ENCODE data around the gene DYNC2H1. TPM values are rescaled to one million over a fixed set of nuclear protein-coding genes. Genes with fewer than 3 reads are reported as not detected.

DYNC2H1 gene
- polyA plus RNA-seq, 4 donors: 0.22 to 9.1 (median 2.4) TPM

DNA sequence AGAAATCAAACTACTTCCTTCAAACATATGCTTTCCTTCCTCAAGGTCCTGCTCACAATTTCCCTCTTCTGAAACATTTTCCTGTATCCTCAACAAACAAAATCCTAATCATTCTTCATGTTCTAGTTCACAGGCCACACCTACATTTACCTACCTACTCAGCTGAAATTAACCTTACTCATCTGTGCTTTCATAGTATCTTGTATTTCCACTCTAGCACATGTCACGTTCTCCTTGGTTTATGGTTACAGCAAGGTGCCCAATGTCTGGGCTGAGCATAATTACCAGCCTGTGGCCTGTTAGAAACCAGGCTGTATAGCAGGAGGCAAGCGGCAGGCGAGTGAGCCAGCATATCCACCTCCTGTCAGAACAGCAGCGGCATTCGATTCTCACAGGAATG is 30.5 kb upstream of the DYNC2H1 start:
- 94 to 98% (median 95%) methylated on average over 5 of the region's 5 CpGs for WGBS, 3 donors
- DNase-seq: no peak
- FAIRE-seq: no peak
- Histone ChIP-seq H3K4me3 (ENCODE audit: low read depth in 1 of 3, low read length in 3 of 3) (no peak overlapping the region), H3K27me3 (ENCODE audit: control insufficient read depth in 3 of 3, insufficient read depth in 3 of 3, low read length in 3 of 3) (no peaks in the 10 kb centered on the region), H3K4me1 (ENCODE audit: control insufficient read depth in 3 of 3, insufficient read depth in 2 of 3, low read depth in 1 of 3, low read length in 2 of 3) (no peaks in the 10 kb centered on the region), H3K36me3 (ENCODE audit: control insufficient read depth in 3 of 3, insufficient read depth in 2 of 3, low read depth in 1 of 3, low read length in 3 of 3) (peaks cover 0 to 27% (median 10%) of the 10 kb centered on the region in 3 donors), H3K27ac (ENCODE audit: low read depth in 1 of 3, low read length in 2 of 3) (no peak overlapping the region), H3K9me3 (ENCODE audit: control insufficient read depth in 2 of 2, insufficient read depth in 1 of 2, low read depth in 1 of 2, low read length in 1 of 2) (no peaks in the 10 kb centered on the region)

GRCh38 chr11:103079833-103080232 is 29.4 kb upstream of the DYNC2H1 start:
- H3K36me3 ChIP-seq (ENCODE audit: control insufficient read depth in 3 of 3, insufficient read depth in 2 of 3, low read depth in 1 of 3, low read length in 3 of 3): peaks cover 0 to 25% (median 10%) of the 10 kb centered on the region in 3 donors
- no peak for DNase-seq
- 47 to 68% (median 50%) methylated on average over 1 of the region's 1 CpG for WGBS, 3 donors
- no peak overlapping the region for H3K4me3 ChIP-seq (ENCODE audit: low read depth in 1 of 3, low read length in 3 of 3)
- no peaks in the 10 kb centered on the region for H3K27me3 ChIP-seq (ENCODE audit: control insufficient read depth in 3 of 3, insufficient read depth in 3 of 3, low read length in 3 of 3)
- no peaks in the 10 kb centered on the region for H3K4me1 ChIP-seq (ENCODE audit: control insufficient read depth in 3 of 3, insufficient read depth in 2 of 3, low read depth in 1 of 3, low read length in 2 of 3)
- no peaks in the 10 kb centered on the region for H3K9me3 ChIP-seq (ENCODE audit: control insufficient read depth in 2 of 2, insufficient read depth in 1 of 2, low read depth in 1 of 2, low read length in 1 of 2)
- H3K27ac ChIP-seq (ENCODE audit: low read depth in 1 of 3, low read length in 2 of 3): no peak overlapping the region
- FAIRE-seq: no peak

GRCh38 chr11:103085758-103086365 is 23.4 kb upstream of the DYNC2H1 start:
- H3K27ac ChIP-seq (ENCODE audit: low read depth in 1 of 3, low read length in 2 of 3): no peak overlapping the region
- H3K36me3 ChIP-seq (ENCODE audit: control insufficient read depth in 3 of 3, insufficient read depth in 2 of 3, low read depth in 1 of 3, low read length in 3 of 3): peaks cover 0 to 14% (median 0%) of the 10 kb centered on the region in 3 donors
- H3K27me3 ChIP-seq (ENCODE audit: control insufficient read depth in 3 of 3, insufficient read depth in 3 of 3, low read length in 3 of 3): no peaks in the 10 kb centered on the region
- H3K4me1 ChIP-seq (ENCODE audit: control insufficient read depth in 3 of 3, insufficient read depth in 2 of 3, low read depth in 1 of 3, low read length in 2 of 3): peaks cover 0 to 6% (median 3%) of the 10 kb centered on the region in 3 donors
- no peak overlapping the region for H3K4me3 ChIP-seq (ENCODE audit: low read depth in 1 of 3, low read length in 3 of 3)
- 83 to 92% (median 88%) methylated on average over 1 of the region's 1 CpG for WGBS, 3 donors
- DNase-seq (peak in 1 of 2 donors; percentile 12), FAIRE-seq (no peak)
- no peaks in the 10 kb centered on the region for H3K9me3 ChIP-seq (ENCODE audit: control insufficient read depth in 2 of 2, insufficient read depth in 1 of 2, low read depth in 1 of 2, low read length in 1 of 2)

- Histone ChIP-seq H3K9me3 (ENCODE audit: control insufficient read depth in 2 of 2, insufficient read depth in 1 of 2, low read depth in 1 of 2, low read length in 1 of 2) (no peaks in the 10 kb centered on the region), H3K36me3 (ENCODE audit: control insufficient read depth in 3 of 3, insufficient read depth in 2 of 3, low read depth in 1 of 3, low read length in 3 of 3) (peaks cover 0 to 14% (median 0%) of the 10 kb centered on the region in 3 donors), H3K4me3 (ENCODE audit: low read depth in 1 of 3, low read length in 3 of 3) (no peak overlapping the region), H3K27ac (ENCODE audit: low read depth in 1 of 3, low read length in 2 of 3) (no peak overlapping the region), H3K4me1 (ENCODE audit: control insufficient read depth in 3 of 3, insufficient read depth in 2 of 3, low read depth in 1 of 3, low read length in 2 of 3) (peaks cover 0 to 6% (median 6%) of the 10 kb centered on the region in 3 donors), H3K27me3 (ENCODE audit: control insufficient read depth in 3 of 3, insufficient read depth in 3 of 3, low read length in 3 of 3) (no peaks in the 10 kb centered on the region)
- DNase-seq (no peak), FAIRE-seq (no peak)
Measured at GRCh38 chr11:103086461-103086860, 22.8 kb upstream of the DYNC2H1 start.

GRCh38 chr11:103091064-103091800 is 18.0 kb upstream of the DYNC2H1 start:
- 1% methylated on average over 26 of the region's 26 CpGs for WGBS, 3 donors
- Histone ChIP-seq H3K27me3 (ENCODE audit: control insufficient read depth in 3 of 3, insufficient read depth in 3 of 3, low read length in 3 of 3) (peaks cover 0 to 3% (median 0%) of the 10 kb centered on the region in 3 donors), H3K4me1 (ENCODE audit: control insufficient read depth in 3 of 3, insufficient read depth in 2 of 3, low read depth in 1 of 3, low read length in 2 of 3) (peaks cover 0 to 9% (median 6%) of the 10 kb centered on the region in 3 donors), H3K36me3 (ENCODE audit: control insufficient read depth in 3 of 3, insufficient read depth in 2 of 3, low read depth in 1 of 3, low read length in 3 of 3) (peaks cover 0 to 8% (median 0%) of the 10 kb centered on the region in 3 donors), H3K4me3 (ENCODE audit: low read depth in 1 of 3, low read length in 3 of 3) (peak overlapping the region; percentile 81 to 91 (median 82)), H3K9me3 (ENCODE audit: control insufficient read depth in 2 of 2, insufficient read depth in 1 of 2, low read depth in 1 of 2, low read length in 1 of 2) (no peaks in the 10 kb centered on the region), H3K27ac (ENCODE audit: low read depth in 1 of 3, low read length in 2 of 3) (peak overlapping the region; percentile 81 to 93 (median 91))
- FAIRE-seq: no peak
- peak; percentile 46 to 70 for DNase-seq

GRCh38 chr11:103091801-103092524 is 17.3 kb upstream of the DYNC2H1 start, which contains the start of gene DCUN1D5:
DCUN1D5 (minus strand) TSS chr11:103092160; CDS start chr11:103091872, 288 bp downstream.
- H3K4me1 ChIP-seq (ENCODE audit: control insufficient read depth in 3 of 3, insufficient read depth in 2 of 3, low read depth in 1 of 3, low read length in 2 of 3): peaks cover 0 to 7% (median 6%) of the 10 kb centered on the region in 3 donors
- H3K27ac ChIP-seq (ENCODE audit: low read depth in 1 of 3, low read length in 2 of 3): peak within 1 kb of the TSS; percentile 81 to 93 (median 91)
- no peak for FAIRE-seq
- peaks cover 0 to 3% (median 0%) of the 10 kb centered on the region in 3 donors for H3K27me3 ChIP-seq (ENCODE audit: control insufficient read depth in 3 of 3, insufficient read depth in 3 of 3, low read length in 3 of 3)
- peak; percentile 96 to 98 for DNase-seq
- 0 to 1% (median 1%) methylated on average over 53 to 54 of the region's 54 CpGs for WGBS, 3 donors
- peaks cover 0 to 6% (median 0%) of the 10 kb centered on the region in 3 donors for H3K36me3 ChIP-seq (ENCODE audit: control insufficient read depth in 3 of 3, insufficient read depth in 2 of 3, low read depth in 1 of 3, low read length in 3 of 3)
- H3K4me3 ChIP-seq (ENCODE audit: low read depth in 1 of 3, low read length in 3 of 3): peak within 1 kb of the TSS; percentile 81 to 91 (median 82)
- H3K9me3 ChIP-seq (ENCODE audit: control insufficient read depth in 2 of 2, insufficient read depth in 1 of 2, low read depth in 1 of 2, low read length in 1 of 2): no peaks in the 10 kb centered on the region

GRCh38 chr11:103097279-103097678 is 11.9 kb upstream of the DYNC2H1 start:
- no peak overlapping the region for H3K27ac ChIP-seq (ENCODE audit: low read depth in 1 of 3, low read length in 2 of 3)
- DNase-seq (no peak), FAIRE-seq (no peak)
- H3K4me1 ChIP-seq (ENCODE audit: control insufficient read depth in 3 of 3, insufficient read depth in 2 of 3, low read depth in 1 of 3, low read length in 2 of 3): peaks cover 0 to 3% (median 0%) of the 10 kb centered on the region in 3 donors
- H3K9me3 ChIP-seq (ENCODE audit: control insufficient read depth in 2 of 2, insufficient read depth in 1 of 2, low read depth in 1 of 2, low read length in 1 of 2): no peaks in the 10 kb centered on the region
- peaks cover 0 to 3% (median 0%) of the 10 kb centered on the region in 3 donors for H3K27me3 ChIP-seq (ENCODE audit: control insufficient read depth in 3 of 3, insufficient read depth in 3 of 3, low read length in 3 of 3)
- no peak overlapping the region for H3K4me3 ChIP-seq (ENCODE audit: low read depth in 1 of 3, low read length in 3 of 3)
- no peaks in the 10 kb centered on the region for H3K36me3 ChIP-seq (ENCODE audit: control insufficient read depth in 3 of 3, insufficient read depth in 2 of 3, low read depth in 1 of 3, low read length in 3 of 3)

DNA sequence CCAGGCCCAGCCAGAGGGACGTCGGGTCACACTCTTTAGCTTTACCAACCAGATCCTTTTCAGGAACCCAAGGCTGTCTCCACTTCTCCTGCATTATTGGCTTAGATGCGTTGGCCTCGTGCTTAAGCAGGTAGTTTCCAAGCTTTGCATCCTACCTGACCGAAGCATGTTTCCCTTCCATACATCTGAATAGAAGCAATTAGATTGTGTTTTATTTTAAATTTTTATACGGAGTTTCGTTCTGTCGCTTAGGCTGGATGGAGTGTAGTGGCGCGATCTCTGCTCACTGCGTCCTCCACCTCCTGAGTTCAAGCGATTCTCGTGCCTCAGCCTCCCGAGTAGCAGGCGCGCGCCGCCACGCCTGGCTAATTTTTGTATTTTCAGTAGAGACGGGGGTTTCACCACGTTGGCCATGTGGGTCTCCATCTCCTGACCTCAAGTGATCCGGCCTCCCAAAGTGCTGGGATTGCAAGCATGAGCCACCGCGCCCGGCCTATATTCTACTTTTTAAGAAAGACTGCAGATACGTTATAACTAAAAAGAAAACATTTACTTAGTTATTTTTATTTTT is 677 bp downstream of the DYNC2H1 start:
- peak overlapping the region; percentile 48 to 70 (median 53) for H3K4me3 ChIP-seq (ENCODE audit: low read depth in 1 of 3, low read length in 3 of 3)
- no peaks in the 10 kb centered on the region for H3K9me3 ChIP-seq (ENCODE audit: control insufficient read depth in 2 of 2, insufficient read depth in 1 of 2, low read depth in 1 of 2, low read length in 1 of 2)
- 24 to 41% (median 34%) methylated on average over 26 of the region's 26 CpGs for WGBS, 3 donors
- DNase-seq: no peak
- no peak for FAIRE-seq
- no peaks in the 10 kb centered on the region for H3K4me1 ChIP-seq (ENCODE audit: control insufficient read depth in 3 of 3, insufficient read depth in 2 of 3, low read depth in 1 of 3, low read length in 2 of 3)
- H3K27ac ChIP-seq (ENCODE audit: low read depth in 1 of 3, low read length in 2 of 3): peak overlapping the region in 2 of 3 donors; percentile 56 to 75
- H3K36me3 ChIP-seq (ENCODE audit: control insufficient read depth in 3 of 3, insufficient read depth in 2 of 3, low read depth in 1 of 3, low read length in 3 of 3): no peaks in the 10 kb centered on the region
- H3K27me3 ChIP-seq (ENCODE audit: control insufficient read depth in 3 of 3, insufficient read depth in 3 of 3, low read length in 3 of 3): no peaks in the 10 kb centered on the region

Measured in small intestine (tissue), 7 donors.